DMS53 treated with DMSO at 0.1 percent for 48 hours (cell line): ENCODE data around the gene HAPLN3.
"Not testable (repeated sequence)": the region's sequence is repeated elsewhere in the genome, so short reads cannot be mapped to it uniquely, and the experiment has no call there.

ENCODE experiments used
- DNase-seq: peaks from one replicate; lab custom pipeline; 2025; ENCODE audit not compliant: unreplicated experiment; lab: John Stamatoyannopoulos, UW

The HAPLN3 gene, protein sequence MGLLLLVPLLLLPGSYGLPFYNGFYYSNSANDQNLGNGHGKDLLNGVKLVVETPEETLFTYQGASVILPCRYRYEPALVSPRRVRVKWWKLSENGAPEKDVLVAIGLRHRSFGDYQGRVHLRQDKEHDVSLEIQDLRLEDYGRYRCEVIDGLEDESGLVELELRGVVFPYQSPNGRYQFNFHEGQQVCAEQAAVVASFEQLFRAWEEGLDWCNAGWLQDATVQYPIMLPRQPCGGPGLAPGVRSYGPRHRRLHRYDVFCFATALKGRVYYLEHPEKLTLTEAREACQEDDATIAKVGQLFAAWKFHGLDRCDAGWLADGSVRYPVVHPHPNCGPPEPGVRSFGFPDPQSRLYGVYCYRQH

DNA sequence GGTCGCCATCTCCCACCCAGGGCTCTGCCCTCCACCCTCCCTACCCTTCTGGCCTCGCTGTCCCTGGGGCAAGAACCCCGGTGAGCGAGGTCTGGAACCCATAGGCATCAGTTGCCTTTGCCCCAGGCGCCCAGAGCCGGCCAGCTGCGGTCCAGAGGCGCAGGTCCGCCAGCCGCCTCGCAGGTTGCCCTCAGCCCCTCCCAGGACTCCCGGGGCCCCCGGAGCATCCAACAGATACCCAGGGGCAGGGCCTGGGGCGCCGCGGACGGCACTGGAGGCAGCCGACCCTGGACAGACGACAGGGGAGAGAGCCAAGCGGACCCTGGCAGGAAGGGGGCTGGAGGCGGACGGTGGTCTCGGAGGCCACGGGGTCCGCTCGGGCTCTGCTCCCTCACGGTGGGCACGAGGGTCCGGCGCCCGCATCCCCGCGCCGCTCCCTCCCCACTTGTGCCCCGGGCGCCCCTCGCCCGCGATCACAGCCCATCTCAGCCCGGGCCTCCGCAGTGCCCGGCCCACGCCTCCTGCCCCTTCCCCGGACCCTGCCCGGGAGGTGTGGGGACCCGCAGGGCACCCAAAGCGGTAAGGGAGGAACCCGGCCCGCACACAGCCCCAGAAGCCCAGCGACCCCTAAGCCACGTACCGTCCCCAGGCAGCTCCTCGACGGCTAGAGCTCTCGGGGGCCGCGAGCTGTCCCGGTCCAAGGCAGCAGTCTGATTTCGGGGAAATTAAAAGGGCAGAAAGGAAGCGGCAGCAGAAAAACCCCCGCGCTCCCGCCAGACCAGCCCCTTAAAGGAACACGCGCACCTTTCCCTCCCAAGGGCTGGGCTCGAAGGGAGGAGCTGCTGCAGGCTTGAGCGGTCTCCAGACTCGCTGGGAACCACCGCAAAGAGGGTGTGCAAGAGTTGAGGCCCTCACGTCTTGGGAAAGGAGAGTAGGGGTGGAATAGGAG lies at the start of gene HAPLN3:
HAPLN3 (minus strand) TSS at position 726 of the 949 bp plus-strand sequence. CDS start 8,246 bp downstream, outside the sequence.
- no peak for DNase-seq

DNA sequence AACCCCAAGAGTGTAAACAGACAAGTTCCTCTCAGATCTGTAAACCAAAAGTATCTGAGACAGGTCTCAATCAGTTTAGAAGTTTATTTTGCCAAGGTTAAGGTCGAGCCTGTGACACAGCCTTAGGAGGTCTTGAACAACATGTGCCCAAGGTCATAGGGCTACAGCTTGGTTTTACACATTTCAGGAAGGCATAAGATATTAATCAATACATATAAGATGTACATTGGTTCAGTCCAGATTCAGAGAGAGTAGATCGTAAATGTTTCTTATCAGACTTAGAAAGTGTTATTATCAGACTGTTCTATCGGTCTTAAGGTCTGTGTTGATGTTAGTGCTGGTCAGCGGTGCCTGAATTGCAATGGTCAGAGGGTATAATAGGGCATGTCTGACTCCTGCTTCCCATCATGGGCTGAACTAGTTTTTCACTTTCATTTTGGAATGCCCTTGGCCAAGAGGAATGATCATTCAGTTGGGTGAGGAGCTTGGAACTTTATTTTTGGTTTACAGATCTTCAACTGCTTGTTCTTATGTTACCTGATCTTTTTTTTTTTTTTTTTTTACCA lies 44.8 kb upstream of the HAPLN3 start:
- DNase-seq = no peak

DNA sequence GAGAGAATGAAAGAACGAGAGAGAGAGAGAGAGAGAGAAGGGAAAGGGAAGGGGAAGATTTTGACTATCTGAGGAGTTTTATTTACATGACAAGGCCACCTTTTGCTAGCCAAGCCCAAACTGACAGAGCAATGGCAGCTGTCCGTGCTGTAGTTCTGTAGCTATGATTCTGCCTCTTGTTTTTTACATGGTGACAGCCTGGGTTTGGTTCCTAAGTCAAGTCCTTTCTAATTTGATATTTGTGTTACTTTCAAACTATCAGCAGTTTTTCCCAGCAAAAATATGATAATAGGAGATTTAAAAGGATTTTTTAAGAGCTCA lies 44.1 kb upstream of the HAPLN3 start:
- no peak for DNase-seq

DNA sequence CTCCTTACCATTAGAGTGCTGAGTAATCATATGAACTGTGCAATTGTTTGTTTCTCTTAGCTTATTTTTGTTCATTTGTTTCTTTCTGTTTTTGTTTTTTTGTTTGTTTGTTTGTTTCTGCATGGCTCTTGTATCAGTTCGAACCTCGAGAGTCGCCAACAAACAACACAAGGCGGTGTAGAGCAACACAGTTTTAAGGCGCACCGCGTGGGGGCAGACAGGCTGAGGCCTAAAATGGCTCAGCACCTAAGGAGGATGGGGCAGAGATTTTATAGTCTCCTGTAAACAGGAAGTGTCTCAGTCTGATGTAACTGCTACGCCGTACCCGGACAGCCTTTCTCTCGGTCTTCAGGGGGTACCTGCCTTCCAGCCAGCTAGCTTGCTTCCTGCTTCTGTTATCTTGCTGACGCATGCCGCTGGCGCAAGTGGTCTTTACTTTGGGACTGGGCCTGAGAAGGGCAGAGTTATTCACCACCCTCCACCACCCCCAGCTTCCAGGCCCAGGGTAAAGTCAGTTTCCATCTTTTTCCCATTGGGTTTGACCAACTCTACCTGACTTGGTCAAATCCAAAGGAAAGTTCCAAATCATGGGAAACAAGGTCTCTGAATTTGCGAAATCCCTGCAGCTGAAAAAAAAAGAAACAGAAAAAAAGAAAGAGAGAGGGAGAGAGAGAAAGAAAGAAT lies 43.6 kb upstream of the HAPLN3 start:
- DNase-seq = no peak

DNA sequence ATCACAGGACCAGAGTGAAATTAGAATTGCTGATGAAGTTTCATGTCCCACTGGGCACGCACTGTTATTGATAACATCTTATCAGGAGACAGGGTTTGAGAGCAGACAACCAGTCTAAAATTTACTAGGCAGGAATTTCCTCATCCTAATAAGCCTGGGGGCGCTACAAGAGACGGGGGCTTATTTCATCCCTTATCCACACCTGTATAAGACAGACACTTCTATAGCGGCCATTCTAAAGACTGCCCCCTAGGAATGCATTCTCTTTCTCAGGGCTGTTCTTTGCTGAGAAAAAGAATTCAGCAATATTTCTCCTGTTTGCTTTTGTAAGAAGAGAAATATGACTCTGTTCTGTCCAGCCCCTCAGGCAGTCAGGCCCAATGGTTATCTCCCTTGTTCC lies 39.1 kb upstream of the HAPLN3 start:
- DNase-seq = not testable (repeated sequence)

DNA sequence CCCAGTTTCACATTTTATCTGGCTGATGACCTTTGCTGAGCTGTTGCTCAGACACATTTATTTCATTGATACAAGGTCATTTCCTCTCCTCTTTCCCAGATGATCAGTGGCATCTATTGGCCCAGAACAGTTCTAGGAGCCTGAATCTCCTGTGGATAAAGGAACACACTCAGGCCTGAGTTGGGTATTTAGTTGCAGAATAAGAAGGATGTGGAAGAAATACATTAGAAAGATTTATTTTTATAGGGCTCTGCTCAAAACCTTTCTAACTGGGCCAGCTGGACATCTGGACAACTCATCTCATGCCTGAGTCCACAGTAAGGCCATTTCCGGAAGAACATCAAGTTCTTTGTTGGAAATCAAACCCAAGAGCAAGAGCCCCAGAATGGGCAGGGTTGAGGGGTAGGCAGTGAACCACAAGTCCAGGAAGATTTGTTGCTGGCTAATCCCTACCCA lies 37.6 kb upstream of the HAPLN3 start:
- DNase-seq = no peak

DNA sequence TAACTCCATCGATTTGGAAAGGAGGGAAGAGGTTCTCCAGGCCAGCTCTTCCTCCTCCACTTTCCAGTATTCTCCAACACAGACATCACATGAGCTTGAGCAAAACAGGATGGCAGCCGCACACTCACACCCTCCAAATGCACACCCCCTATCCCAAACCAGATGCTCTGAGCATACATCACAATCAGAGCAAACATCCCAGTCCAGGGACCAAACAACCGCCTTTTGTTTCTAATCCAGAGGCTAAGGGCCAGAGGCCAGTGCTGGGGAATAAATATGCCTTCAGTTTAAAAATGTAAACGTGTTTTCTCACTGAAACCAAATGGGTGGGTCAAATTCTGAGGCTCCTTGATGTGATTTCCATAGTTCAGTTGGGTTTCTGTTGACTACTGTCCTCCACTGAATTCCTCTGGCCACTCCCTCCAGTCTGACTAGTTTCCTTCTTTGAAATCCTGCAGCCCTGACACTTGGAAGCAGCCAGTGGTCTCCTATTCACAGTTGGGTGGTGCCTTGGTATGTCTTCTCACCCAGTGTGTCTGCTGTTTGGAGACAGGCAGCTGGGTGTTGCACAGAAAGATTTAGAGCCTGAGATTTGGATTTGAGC lies 37.0 kb upstream of the HAPLN3 start:
- DNase-seq = no peak

DNA sequence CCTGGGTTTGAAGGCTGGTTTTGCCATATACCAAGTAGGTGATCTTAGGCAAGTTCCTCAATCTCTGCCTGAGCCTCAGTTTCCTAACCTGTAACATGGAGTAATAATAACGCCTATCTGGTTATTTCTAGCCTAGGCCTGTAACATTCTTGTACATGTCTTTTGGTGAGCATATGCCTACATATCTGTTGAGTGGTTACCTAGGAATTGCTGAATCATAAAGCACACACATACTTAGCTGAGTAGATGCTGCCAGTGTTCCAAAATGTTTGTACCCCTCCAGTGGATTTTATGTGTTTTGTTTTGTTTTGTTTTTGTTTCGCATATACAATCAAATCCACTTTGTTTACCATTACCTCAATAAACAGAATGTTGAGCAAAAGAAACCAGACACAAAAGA lies 35.2 kb upstream of the HAPLN3 start:
- no peak for DNase-seq

DNA sequence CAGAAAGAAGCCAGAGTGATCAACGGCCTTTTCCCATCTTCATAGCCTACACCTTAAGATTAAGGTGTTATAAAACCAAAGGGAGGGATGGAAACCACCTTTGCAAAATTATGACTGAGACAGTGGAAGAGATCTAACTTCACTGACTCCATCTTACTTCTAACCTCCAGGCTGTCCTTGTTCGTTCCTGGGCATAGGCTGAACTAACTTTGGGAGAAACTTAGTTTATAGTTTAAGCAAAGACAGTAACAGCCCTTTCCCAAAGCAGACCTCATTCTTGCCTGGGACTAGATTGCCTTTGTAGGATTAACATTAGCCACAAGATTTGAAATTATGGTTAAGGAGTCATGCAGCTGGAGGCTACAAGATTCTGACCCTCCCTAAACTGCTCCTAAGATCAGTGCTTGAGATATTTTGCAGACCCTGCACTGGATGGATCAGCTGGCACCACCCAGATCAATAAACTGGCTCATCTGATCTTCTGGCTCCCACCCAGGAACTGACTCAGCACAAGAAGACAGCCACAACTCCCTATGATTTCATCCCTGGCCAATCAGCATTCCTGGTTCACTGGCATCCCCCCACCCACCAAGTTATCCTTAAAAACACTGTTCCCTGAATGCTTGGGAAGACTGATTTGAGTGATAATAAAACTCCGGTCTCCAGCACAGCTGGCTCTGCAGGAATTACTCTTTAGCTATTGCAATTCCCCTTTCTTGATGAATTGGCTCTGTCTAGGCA lies 34.2 kb upstream of the HAPLN3 start:
- DNase-seq = not testable (repeated sequence)

DNA sequence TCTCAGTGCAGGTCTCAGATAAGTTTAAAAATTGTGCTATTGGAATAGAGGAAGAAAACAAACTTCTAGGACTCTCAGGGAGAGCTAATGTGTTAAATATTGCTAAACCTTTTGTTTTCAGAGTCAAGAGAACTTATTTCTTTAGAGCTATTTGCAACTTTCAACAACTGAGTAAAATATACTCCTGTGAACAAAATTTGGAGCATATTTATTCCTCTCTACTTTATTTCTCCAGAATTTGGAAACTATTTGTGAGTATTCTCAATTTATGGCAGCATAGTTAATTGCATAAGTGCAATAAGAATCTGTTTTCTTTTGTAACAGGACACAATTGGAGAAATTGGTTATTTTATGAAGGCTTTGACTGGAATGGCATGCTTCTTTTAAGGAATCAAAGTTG lies 32.8 kb upstream of the HAPLN3 start:
- not testable (repeated sequence) for DNase-seq

DNA sequence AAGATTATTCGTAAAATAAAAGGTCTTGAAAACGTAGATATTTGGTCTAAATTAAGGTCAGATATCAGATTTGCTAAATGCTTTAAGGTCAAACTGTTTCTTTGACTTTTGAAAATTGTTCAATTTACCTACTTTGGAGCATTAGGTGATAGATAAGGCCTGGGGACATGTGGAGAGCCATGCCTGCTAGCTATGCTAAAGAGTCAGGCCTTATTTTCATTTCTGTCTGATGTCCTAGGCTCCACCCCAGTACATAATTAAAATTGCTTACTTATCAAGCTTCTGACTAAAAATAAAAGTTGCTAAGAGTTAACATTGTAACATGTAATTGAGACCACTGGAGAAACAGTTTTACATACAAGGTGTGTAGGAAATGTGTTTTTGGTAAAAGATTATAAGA lies 30.3 kb upstream of the HAPLN3 start:
- not testable (repeated sequence) for DNase-seq

DNA sequence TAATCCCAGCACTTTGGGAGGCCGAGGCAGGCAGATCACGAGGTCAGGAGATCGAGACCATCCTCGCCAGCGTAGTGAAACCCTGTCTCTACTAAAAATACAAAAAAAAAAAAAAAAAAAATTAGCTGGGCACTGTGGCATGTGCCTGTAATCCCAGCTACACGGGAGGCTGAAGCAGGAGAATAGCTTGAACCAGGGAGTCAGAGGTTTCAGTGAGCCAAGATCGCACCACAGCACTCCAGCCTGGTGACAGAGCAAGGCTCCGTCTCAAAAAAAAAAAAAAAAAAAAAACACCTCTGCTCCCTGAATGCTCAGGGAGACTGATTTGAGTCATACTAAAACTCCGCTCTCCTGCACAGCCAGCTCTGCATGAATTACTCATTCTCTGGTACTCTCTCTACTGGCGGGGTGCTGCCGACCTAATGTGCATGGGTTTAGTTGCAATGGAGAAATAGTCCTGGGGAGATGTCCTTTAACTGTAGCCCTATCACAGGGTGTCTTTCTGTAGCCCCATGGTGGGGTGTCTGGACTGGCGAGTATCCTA lies 25.6 kb upstream of the HAPLN3 start:
- DNase-seq = not testable (repeated sequence)

DNA sequence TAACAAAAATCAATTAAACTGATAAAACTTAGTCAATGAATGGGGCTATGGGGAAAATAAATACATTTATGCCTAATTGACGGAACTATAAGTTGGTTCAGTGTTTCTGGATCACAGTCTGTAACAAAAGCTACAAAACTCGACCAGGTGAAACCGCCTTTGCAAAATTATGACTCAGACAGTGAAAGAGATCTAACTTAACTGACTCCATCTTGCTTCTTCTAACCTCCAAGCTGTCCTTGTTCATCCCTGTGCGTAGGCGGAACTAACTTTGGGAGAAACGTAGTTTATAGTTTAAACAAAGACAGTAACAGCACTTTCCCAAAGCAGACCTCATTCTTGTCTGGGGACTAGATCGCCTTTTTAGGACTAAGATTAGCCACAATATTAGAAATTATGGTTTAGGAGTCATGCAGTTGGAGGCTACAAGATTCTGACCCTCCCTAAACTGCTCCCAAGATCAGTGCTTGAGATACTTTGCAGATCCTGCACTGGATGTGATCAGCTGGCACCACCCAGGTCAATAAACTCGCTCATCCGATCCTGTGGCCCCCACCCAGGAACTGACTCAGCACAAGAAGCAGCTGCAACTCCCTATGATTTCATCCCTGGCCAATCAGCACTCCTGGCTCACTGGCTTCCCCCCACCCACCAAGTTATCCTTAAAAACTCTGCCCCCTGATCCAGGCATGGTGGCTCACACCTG lies 25.0 kb upstream of the HAPLN3 start:
- no peak for DNase-seq

DNA sequence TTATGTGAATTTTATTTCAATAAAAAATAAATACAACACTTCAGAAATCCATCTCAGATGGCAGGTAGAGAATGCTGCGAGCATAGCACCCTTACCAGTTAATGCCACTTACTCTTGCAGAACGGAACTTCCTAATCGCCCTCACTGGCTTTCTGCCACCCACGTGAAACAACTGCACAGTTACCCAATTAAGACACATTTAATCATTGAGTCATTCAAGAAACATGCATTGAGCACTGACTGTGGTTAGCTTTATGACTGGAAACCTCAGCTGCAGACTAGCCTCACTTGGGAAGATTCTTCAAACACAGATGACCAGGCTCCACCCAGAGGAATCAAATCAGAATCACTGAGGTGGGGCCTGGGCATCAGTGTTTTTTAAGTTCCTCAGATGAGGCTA lies 23.4 kb upstream of the HAPLN3 start:
- DNase-seq = no peak

DNA sequence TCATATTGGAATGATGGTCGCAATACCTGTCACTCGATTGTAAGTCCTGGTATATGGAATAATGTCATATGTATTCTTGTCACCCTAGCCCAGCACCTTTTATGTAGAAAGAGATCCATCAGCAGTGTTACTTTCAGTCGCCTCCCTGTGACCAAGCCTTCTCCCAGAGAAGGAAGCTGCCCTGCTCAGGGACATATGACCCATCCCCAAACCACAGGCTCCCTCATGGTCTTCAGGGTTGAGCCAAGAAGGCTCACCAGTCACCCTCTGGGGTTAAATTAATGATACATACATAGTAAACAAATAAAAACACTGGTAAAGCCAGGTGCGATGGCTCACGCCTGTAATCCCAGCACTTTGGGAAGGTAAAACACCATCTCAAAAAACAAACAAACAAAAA lies 22.4 kb upstream of the HAPLN3 start:
- DNase-seq = no peak

DNA sequence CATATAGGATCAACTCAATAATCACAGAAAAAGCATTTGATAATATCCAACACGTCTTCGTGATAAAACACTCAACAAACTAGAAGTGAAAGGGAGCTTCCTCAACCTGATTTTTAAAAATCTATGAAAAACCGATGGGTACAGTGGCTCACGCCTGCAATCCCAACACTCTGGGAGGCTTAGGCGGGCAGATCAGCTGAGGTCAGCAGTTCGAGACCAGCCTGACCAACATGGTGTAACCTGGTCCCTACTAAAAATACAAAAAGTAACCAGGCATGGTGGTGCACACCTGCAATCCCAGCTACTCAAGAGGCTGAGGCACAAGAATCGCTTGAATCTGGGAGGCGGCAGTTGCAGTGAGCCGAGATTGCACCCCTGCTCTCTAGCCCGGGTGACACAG lies 20.0 kb upstream of the HAPLN3 start:
- no peak for DNase-seq

DNA sequence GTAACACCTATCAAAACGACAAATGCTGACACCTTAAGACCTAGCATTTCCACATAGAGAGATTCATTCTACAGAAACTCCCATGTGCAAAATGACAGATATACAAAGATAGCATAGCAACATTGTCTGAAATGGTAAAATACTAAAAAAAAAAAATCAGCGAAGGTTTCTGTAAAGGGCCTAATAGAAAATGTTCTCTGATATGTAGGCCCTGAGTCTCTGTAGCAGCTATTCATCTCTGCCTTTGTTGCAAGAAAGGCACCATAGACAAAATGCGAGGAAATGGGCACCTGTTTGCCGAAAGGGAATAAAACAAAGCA lies 18.5 kb upstream of the HAPLN3 start:
- DNase-seq = no peak

DNA sequence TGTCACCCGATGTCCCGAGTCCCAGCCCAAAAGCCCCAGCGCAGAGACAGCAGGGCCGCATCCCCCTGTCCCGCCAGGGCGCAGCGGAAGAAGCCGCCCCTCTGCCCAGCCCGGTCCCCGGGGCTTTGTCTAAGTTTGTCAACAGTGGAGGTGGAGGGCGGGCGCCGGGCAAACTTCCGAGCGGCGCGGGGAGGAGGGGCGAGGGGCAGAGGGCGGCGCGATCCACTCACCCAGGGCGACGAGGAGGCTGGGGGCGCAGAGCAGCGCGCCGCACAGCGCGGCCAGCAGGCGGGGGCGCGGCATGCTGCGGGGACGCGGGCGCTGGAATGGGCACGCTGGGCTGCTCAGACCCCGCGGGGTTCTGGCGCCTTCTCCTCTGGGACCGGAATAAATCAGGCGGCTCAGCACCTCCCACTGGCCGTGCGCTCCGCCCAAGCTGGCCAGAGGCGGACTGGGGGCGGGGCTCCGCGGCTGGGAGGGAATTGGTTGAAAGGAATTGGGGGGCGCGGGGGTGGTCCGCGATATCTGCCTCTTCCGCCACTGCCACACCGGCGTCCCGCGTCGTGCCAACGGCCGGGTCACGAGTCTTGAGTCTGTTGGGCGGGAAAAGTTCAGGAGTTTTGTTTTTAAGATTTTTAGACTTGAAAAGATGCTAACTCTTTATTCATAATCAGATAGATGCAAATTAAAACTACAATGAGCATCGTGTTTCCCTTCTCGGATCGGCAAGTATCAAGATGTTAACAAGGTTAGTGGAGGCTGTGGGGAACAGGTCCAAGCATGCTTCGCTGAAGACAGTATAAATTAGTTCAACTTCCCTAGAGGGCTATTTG lies 17.9 kb upstream of the HAPLN3 start, which contains the start of gene MFGE8:
MFGE8 (minus strand) TSS at position 363 of the 833 bp plus-strand sequence; CDS start at position 303, 60 bp downstream.
- no peak for DNase-seq
